Measurements from ENCODE around the gene GPBP1L1.

- TF ChIP-seq, protein P1, sequence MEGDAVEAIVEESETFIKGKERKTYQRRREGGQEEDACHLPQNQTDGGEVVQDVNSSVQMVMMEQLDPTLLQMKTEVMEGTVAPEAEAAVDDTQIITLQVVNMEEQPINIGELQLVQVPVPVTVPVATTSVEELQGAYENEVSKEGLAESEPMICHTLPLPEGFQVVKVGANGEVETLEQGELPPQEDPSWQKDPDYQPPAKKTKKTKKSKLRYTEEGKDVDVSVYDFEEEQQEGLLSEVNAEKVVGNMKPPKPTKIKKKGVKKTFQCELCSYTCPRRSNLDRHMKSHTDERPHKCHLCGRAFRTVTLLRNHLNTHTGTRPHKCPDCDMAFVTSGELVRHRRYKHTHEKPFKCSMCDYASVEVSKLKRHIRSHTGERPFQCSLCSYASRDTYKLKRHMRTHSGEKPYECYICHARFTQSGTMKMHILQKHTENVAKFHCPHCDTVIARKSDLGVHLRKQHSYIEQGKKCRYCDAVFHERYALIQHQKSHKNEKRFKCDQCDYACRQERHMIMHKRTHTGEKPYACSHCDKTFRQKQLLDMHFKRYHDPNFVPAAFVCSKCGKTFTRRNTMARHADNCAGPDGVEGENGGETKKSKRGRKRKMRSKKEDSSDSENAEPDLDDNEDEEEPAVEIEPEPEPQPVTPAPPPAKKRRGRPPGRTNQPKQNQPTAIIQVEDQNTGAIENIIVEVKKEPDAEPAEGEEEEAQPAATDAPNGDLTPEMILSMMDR (IDR thresholded peaks at IDR 0.05; ENCODE audit: poor library complexity), result no peak
- TF ChIP-seq EZH2phosphoT487 (IDR thresholded peaks at IDR 0.05; ENCODE audit: low read depth, severe bottlenecking, unreplicated experiment), result no peak
- no peak for TF ChIP-seq EZH2 (IDR thresholded peaks at IDR 0.05; ENCODE audit: borderline replicate concordance)
Measured at GRCh38 chr1:45658171-45658570, 28.2 kb downstream of the GPBP1L1 start.

Data from hepatocyte (in vitro differentiated cells).